PC-9 (cell line): Measurements from ENCODE around the gene TMEM44. TPM values are rescaled to one million over a fixed set of nuclear protein-coding genes. Genes with fewer than 3 reads are reported as not detected.

Source experiments
- BruUV-seq: library from RNA; stranded (reverse); fragments of 400-500 nt; replicated peaks from 2 replicates; lab custom pipeline; 2021; lab: Mats Ljungman, UMichigan
- CTCF ChIA-PET: fragments of 300-600 bp; sonication (Branson Sonifier 250); formaldehyde crosslinking; loops from one replicate; lab custom pipeline; 2022; ENCODE audit warnings: antibody characterized with exemption; lab: Charles Lee
- POLR2A ChIA-PET: fragments of 300-600 bp; sonication (Branson Sonifier 250); formaldehyde crosslinking; loops from one replicate; lab custom pipeline; 2022; ENCODE audit warnings: antibody characterized with exemption; ENCODE audit not compliant: unreplicated experiment; lab: Charles Lee
- DNase-seq, 2 experiments: peaks; one replicate each; pipeline versions ENCODE4 v3.0.0 to v3.0.0-alpha.2; 2015 to 2022; ENCODE audit warnings: mixed read lengths in 1 of 2
- H2AFZ ChIP-seq: fragments of 200-600 bp; sonication (generic); 2 replicates; pipeline ENCODE4 v1.8.1; 2017; ENCODE audit warnings: antibody characterized with exemption
- H3F3A ChIP-seq: fragments of 200-600 bp; sonication (generic); 2 replicates; pipeline ENCODE4 v1.8.1; 2017; ENCODE audit warnings: antibody characterized with exemption, mild to moderate bottlenecking, low read depth; ENCODE audit not compliant: insufficient read depth
- H3K27ac ChIP-seq: fragments of 200-600 bp; sonication (generic); 2 replicates; pipeline ENCODE4 v1.6.1; 2016; ENCODE audit warnings: mixed run types
- H3K27me3 ChIP-seq: fragments of 200-600 bp; sonication (generic); 2 replicates; pipeline ENCODE4 v1.6.1; 2016; ENCODE audit warnings: low read depth, mixed run types; ENCODE audit not compliant: insufficient read depth
- H3K36me3 ChIP-seq: fragments of 200-600 bp; sonication (generic); 2 replicates; pipeline ENCODE4 v1.6.1; 2016; ENCODE audit warnings: low read depth, mixed run types
- H3K4me1 ChIP-seq: fragments of 200-600 bp; sonication (generic); replicated peaks from 2 replicates; pipeline ENCODE4 v1.6.1; 2016; ENCODE audit warnings: mixed run types; ENCODE audit not compliant: insufficient read depth
- H3K4me2 ChIP-seq: fragments of 200-600 bp; sonication (generic); 2 replicates; pipeline ENCODE4 v1.6.1; 2017; ENCODE audit warnings: mixed run types
- H3K4me3 ChIP-seq: fragments of 200-600 bp; sonication (generic); 2 replicates; pipeline ENCODE4 v1.6.1; 2016; ENCODE audit warnings: mixed run types
- H3K79me2 ChIP-seq: fragments of 200-600 bp; sonication (generic); 2 replicates; pipeline ENCODE4 v1.6.1; 2017; ENCODE audit warnings: low read depth, mixed run types
- H3K9me2 ChIP-seq: fragments of 200-600 bp; sonication (generic); 2 replicates; pipeline ENCODE4 v1.8.1; 2017; ENCODE audit warnings: mild to moderate bottlenecking; ENCODE audit not compliant: insufficient read depth
- H3K9me3 ChIP-seq: fragments of 200-600 bp; sonication (generic); 2 replicates; pipeline ENCODE4 v1.8.1; 2016; ENCODE audit warnings: low read depth; ENCODE audit not compliant: insufficient read depth
- H4K20me1 ChIP-seq: fragments of 200-600 bp; sonication (generic); 2 replicates; pipeline ENCODE4 v1.8.1; 2017; ENCODE audit not compliant: insufficient read depth
- EZH2 ChIP-seq: fragments of 200-600 bp; sonication (generic); IDR thresholded peaks from 2 replicates; pipeline ENCODE4 v1.8.0; 2017; ENCODE audit warnings: antibody characterized with exemption, low read depth
- intact Hi-C: fragments of 100-400 bp; cut with micrococcal nuclease; formaldehyde crosslinking; loops from one replicate; pipeline ENCODE4 v1.10.0; 2022; ENCODE audit not compliant: unreplicated experiment
- total RNA-seq: library from RNA; stranded (reverse); gene quantifications from 2 replicates; pipeline ENCODE4 v1.2.3, GENCODE V29; 2021
- TF ChIP-seq, protein P1 (sequence below): fragments of 200-600 bp; sonication (generic); conservative IDR thresholded peaks from 2 replicates; pipeline ENCODE4 v1.6.1; 2017; ENCODE audit warnings: mixed run types, antibody characterized with exemption, mild to moderate bottlenecking, moderate library complexity

The TMEM44 gene
- total RNA-seq, 1 experiment from 2014 or later = 37.5 TPM

DNA sequence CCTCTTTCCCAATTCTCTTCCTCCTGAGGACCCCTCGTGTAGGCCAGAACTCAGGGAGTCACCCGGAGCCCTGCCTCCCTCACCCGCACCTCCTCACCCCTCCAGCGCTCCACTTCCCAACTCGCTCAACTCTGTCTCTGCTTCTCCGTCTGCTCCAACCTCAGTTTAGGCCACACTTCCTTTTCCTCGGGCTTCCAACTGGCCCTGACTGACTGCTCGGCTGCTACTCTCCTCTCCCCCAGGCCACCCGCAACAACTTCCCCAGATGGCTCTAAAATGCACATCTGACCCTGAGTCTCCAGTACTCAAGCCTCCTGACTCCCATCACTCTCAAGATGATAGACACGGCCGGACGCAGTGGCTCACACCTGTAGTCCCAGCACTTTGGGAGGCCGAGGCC, 23.6 kb downstream of the TMEM44 start:
- no peak overlapping the region for H3K4me3 ChIP-seq
- no peak overlapping the region for H3K4me2 ChIP-seq
- H3K4me1 ChIP-seq = no peaks in the 10 kb centered on the region
- intact Hi-C loops = no loop called here
- H3K9me3 ChIP-seq = no peaks in the 10 kb centered on the region
- 0 out of 2 replicates have a peak, but pooled peaks cover 4% of the 10 kb centered on the region for H3F3A ChIP-seq
- H3K27ac ChIP-seq = no peak overlapping the region
- TF ChIP-seq EZH2 = no peak
- TF ChIP-seq, protein P1, sequence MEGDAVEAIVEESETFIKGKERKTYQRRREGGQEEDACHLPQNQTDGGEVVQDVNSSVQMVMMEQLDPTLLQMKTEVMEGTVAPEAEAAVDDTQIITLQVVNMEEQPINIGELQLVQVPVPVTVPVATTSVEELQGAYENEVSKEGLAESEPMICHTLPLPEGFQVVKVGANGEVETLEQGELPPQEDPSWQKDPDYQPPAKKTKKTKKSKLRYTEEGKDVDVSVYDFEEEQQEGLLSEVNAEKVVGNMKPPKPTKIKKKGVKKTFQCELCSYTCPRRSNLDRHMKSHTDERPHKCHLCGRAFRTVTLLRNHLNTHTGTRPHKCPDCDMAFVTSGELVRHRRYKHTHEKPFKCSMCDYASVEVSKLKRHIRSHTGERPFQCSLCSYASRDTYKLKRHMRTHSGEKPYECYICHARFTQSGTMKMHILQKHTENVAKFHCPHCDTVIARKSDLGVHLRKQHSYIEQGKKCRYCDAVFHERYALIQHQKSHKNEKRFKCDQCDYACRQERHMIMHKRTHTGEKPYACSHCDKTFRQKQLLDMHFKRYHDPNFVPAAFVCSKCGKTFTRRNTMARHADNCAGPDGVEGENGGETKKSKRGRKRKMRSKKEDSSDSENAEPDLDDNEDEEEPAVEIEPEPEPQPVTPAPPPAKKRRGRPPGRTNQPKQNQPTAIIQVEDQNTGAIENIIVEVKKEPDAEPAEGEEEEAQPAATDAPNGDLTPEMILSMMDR = no peak
- H3K9me2 ChIP-seq = no peaks in the 10 kb centered on the region
- no TSS peak for BruUV-seq
- no peak for DNase-seq
- no peaks in the 10 kb centered on the region for H4K20me1 ChIP-seq
- H2AFZ ChIP-seq = no peak overlapping the region
- CTCF ChIA-PET = no interaction called here
- H3K79me2 ChIP-seq = no peaks in the 10 kb centered on the region
- H3K36me3 ChIP-seq = no peaks in the 10 kb centered on the region
- POLR2A ChIA-PET = no interaction called here
- no peaks in the 10 kb centered on the region for H3K27me3 ChIP-seq

DNA sequence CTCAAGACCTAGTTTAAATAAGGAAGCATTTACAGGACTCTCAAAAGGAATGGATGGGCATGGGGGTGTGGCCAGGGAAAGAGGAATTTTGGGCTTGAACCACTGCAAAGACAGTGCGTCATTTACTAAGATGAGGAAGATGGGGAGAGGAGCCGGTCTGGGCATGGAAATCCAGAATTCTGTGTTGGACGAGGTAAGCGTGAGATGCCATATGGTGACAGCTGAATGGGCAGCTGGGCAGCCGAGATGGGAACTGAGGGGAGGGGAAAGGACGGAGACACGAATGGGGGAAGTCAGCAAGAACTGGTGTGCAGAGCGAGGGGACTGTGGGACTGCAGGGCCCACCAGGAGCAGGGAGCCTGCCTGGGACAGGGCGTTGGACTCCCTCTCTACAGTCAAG, 24.2 kb downstream of the TMEM44 start:
- no peaks in the 10 kb centered on the region for H3F3A ChIP-seq
- BruUV-seq = no TSS peak
- H3K36me3 ChIP-seq = no peaks in the 10 kb centered on the region
- no peaks in the 10 kb centered on the region for H3K27me3 ChIP-seq
- H3K27ac ChIP-seq = no peak overlapping the region
- DNase-seq = no peak
- no peak overlapping the region for H2AFZ ChIP-seq
- H3K9me2 ChIP-seq = no peaks in the 10 kb centered on the region
- intact Hi-C loops = no loop called here
- H3K9me3 ChIP-seq = no peaks in the 10 kb centered on the region
- CTCF ChIA-PET = no interaction called here
- no peaks in the 10 kb centered on the region for H3K79me2 ChIP-seq
- TF ChIP-seq, protein P1 = no peak
- TF ChIP-seq EZH2 = no peak
- no peak overlapping the region for H3K4me3 ChIP-seq
- H3K4me1 ChIP-seq = no peaks in the 10 kb centered on the region
- no peaks in the 10 kb centered on the region for H4K20me1 ChIP-seq
- POLR2A ChIA-PET = interaction anchor here (0.5 to 0.6 kb wide), 2 partner anchors 101 to 271 kb away, joined by 4 read pairs; no protein-coding TSS in a partner anchor
- H3K4me2 ChIP-seq = no peak overlapping the region

DNA sequence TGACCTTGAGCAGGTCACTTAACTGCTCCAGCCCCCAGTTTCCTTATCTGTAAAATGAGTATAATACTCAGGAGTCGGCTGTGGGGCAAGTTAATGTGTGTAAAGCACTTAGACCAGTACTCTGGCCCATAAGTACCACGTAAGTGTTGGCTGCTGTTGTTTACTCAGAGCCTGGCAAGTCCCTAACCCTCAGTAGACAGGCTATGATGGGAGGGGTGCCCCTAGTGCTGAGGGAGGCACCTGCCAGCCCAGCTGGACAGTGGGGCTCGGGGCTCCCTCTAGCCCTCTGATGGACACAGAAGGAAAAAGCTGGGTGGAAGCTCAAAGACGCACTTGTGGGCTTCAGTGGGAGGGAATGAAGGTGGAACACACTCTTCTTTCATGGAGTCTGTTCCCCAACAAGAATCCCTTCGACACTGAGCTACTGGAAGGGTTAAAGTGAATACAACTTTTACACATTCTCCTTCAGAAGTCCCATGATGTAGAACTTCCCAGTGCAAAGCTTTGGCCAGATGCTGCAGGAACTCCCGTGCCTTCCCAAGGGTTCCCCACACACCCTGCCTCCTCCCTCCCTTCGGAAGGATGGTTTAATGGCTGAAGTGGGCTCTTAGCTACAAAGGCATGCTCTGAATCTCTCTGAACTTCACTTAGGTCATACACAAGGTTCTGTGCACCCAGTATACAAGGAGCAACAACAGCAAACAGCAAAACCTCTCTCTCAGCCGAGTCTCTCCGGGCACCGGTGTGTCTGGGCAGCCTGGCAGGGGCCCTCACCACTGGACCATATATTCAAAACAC, 25.4 kb downstream of the TMEM44 start:
- Histone ChIP-seq H3K27ac (no peak overlapping the region), H3K79me2 (no peaks in the 10 kb centered on the region), H3K9me2 (no peaks in the 10 kb centered on the region), H3K9me3 (no peaks in the 10 kb centered on the region), H2AFZ (no peak overlapping the region), H3K4me3 (no peak overlapping the region), H3K27me3 (no peaks in the 10 kb centered on the region), H3K4me2 (no peak overlapping the region), H3K4me1 (no peaks in the 10 kb centered on the region), H3K36me3 (no peaks in the 10 kb centered on the region), H3F3A (no peaks in the 10 kb centered on the region), H4K20me1 (no peaks in the 10 kb centered on the region)
- intact Hi-C loops = no loop called here
- TF ChIP-seq, protein P1 = no peak
- no peak for TF ChIP-seq EZH2
- CTCF ChIA-PET = no interaction called here
- POLR2A ChIA-PET = interaction anchor here (0.6 kb wide), 2 partner anchors 124 to 787 kb away, joined by 3 to 22 read pairs; no protein-coding TSS in a partner anchor
- BruUV-seq = no TSS peak
- no peak for DNase-seq
